HCT116 (cell line): ENCODE data around the gene TRIM24. TPM values are rescaled to one million over a fixed set of nuclear protein-coding genes. Genes with fewer than 3 reads are reported as not detected.

ENCODE experiments used
- ATAC-seq: fragments of 200-7000 bp; cut with Tn5 transposase; 2 replicates; pipeline ENCODE4 v1.9.1; 2020; ENCODE audit warnings: mild to moderate bottlenecking, moderate library complexity
- BruUV-seq: library from RNA; stranded (reverse); fragments of 400-500 nt; replicated peaks from 2 replicates; lab custom pipeline; 2021; lab: Mats Ljungman, UMichigan
- CTCF ChIA-PET: fragments of 300-600 bp; sonication (Branson Sonifier 250); formaldehyde crosslinking; loops from one replicate; lab custom pipeline; 2021; ENCODE audit warnings: antibody characterized with exemption; lab: Charles Lee
- POLR2A ChIA-PET: fragments of 300-600, 350-600 bp; sonication (Branson Sonifier 250); formaldehyde crosslinking; loops from one replicate; lab custom pipeline; 2021; ENCODE audit warnings: antibody characterized with exemption; lab: Charles Lee
- RAD21 ChIA-PET, 2 experiments: fragments of 300-600 bp; sonication (Branson Sonifier 250); formaldehyde crosslinking; loops; one replicate each; lab custom pipeline; 2023; ENCODE audit warnings: low total read pairs in 2 of 2; ENCODE audit not compliant: uncharacterized antibody in 2 of 2, unreplicated experiment in 2 of 2, low non-redundant PET in 1 of 2; lab: Charles Lee
- DNase-seq: peaks from one replicate; pipeline ENCODE4 v3.0.0-alpha.2; 2010; ENCODE audit warnings: low read depth, low spot score
- H2AFZ ChIP-seq: fragments of 200-600 bp; shearing (Covaris generic), sonication (generic); 2 replicates; pipeline ENCODE4 v1.6.1; 2017; ENCODE audit warnings: low read depth, mixed run types, mixed read lengths, antibody characterized with exemption, low read length; ENCODE audit not compliant: poor library complexity, severe bottlenecking
- H3K27ac ChIP-seq: 2 replicates; pipeline ENCODE4 v1.5.1; 2012; ENCODE audit warnings: low read depth, low read length
- H3K27me3 ChIP-seq: fragments of 200-600 bp; sonication (generic); 2 replicates; pipeline ENCODE4 v1.6.1; 2016; ENCODE audit warnings: mixed run types, low read length, mixed read lengths; ENCODE audit not compliant: insufficient read depth
- H3K36me3 ChIP-seq, 2 experiments: fragments of 200-500 bp in 1 of 2; fragments of 200-600 bp in 1 of 2; sonication (Bioruptor generic) in 1 of 2; sonication (generic) in 1 of 2; 2 replicates each; pipeline versions ENCODE4 v1.5.1 to v1.6.1; 2014 to 2016; ENCODE audit warnings: low read length in 2 of 2, inconsistent platforms in 1 of 2, mixed read lengths in 1 of 2, mixed run types in 1 of 2; ENCODE audit not compliant: insufficient read depth in 2 of 2, control insufficient read depth in 1 of 2
- H3K4me1 ChIP-seq, 2 experiments: fragments of 200-600 bp in 1 of 2; sonication (generic) in 1 of 2; 2 replicates each; pipeline versions ENCODE4 v1.5.1 to v1.6.1; 2012 to 2017; ENCODE audit warnings: low read length in 2 of 2, inconsistent platforms in 1 of 2, mild to moderate bottlenecking in 1 of 2, mixed read lengths in 1 of 2, mixed run types in 1 of 2, moderate library complexity in 1 of 2; ENCODE audit not compliant: insufficient read depth in 2 of 2, control insufficient read depth in 1 of 2
- H3K4me2 ChIP-seq: fragments of 200-600 bp; sonication (generic); 2 replicates; pipeline ENCODE4 v1.6.1; 2017; ENCODE audit warnings: mixed run types, low read length, mixed read lengths
- H3K4me3 ChIP-seq, 2 experiments: fragments of 200-600 bp in 1 of 2; sonication (generic) in 1 of 2; replicated peaks in 1 of 2; 2 replicates each; pipeline ENCODE4 v1.5.1; 2011 to 2016; ENCODE audit warnings: low read length in 2 of 2, control low read depth in 1 of 2, low read depth in 1 of 2, mild to moderate bottlenecking in 1 of 2, mixed read lengths in 1 of 2, mixed run types in 1 of 2
- H3K79me2 ChIP-seq: fragments of 200-600 bp; sonication (generic); 2 replicates; pipeline ENCODE4 v1.6.1; 2017; ENCODE audit warnings: mild to moderate bottlenecking, mixed run types, low read length, moderate library complexity, mixed read lengths; ENCODE audit not compliant: insufficient read depth
- H3K9ac ChIP-seq: fragments of 200-600 bp; sonication (generic); 2 replicates; pipeline ENCODE4 v1.6.1; 2016; ENCODE audit warnings: low read length, mixed read lengths
- H3K9me2 ChIP-seq: fragments of 200-600 bp; sonication (generic), shearing (Covaris generic); 2 replicates; pipeline ENCODE4 v1.6.1; 2017; ENCODE audit warnings: mixed run types, mild to moderate bottlenecking, moderate library complexity; ENCODE audit not compliant: insufficient read depth
- H3K9me3 ChIP-seq, 2 experiments: fragments of 200-500 bp in 1 of 2; fragments of 200-600 bp in 1 of 2; sonication (Bioruptor generic) in 1 of 2; sonication (generic) in 1 of 2; 2 replicates each; pipeline ENCODE4 v1.6.1; 2014 to 2017; ENCODE audit warnings: low read length in 2 of 2, mixed read lengths in 2 of 2, inconsistent platforms in 1 of 2, low read depth in 1 of 2, mild to moderate bottlenecking in 1 of 2, mixed run types in 1 of 2, moderate library complexity in 1 of 2; ENCODE audit not compliant: control insufficient read depth in 1 of 2, insufficient read depth in 1 of 2
- H4K20me1 ChIP-seq: fragments of 200-600 bp; sonication (generic), shearing (Covaris generic); 2 replicates; pipeline ENCODE4 v1.6.1; 2017; ENCODE audit warnings: mixed run types, mild to moderate bottlenecking, moderate library complexity; ENCODE audit not compliant: insufficient read depth
- CBX3 ChIP-seq: IDR thresholded peaks from 2 replicates; pipeline ENCODE4 v1.6.1; 2012; ENCODE audit warnings: low read depth
- EGR1 ChIP-seq: IDR thresholded peaks from 2 replicates; pipeline ENCODE4 v1.6.1; 2012; ENCODE audit warnings: low read depth
- ELF1 ChIP-seq: IDR thresholded peaks from 2 replicates; pipeline ENCODE4 v1.6.1; 2012; ENCODE audit warnings: low read depth, borderline replicate concordance
- EZH2phosphoT487 ChIP-seq: fragments of 200-600 bp; IDR thresholded peaks from 2 replicates; pipeline ENCODE4 v1.6.1; 2018; ENCODE audit warnings: antibody characterized with exemption, borderline replicate concordance
- FOSL1 ChIP-seq: IDR thresholded peaks from 2 replicates; pipeline ENCODE4 v1.6.1; 2012; ENCODE audit warnings: low read depth
- JUND ChIP-seq: IDR thresholded peaks from 2 replicates; pipeline ENCODE4 v1.6.1; 2012
- RAD21 ChIP-seq: IDR thresholded peaks from 2 replicates; pipeline ENCODE4 v1.6.1; 2012; ENCODE audit warnings: low read depth, mild to moderate bottlenecking
- REST ChIP-seq: IDR thresholded peaks from 2 replicates; pipeline ENCODE4 v1.6.1; 2012; ENCODE audit warnings: low read depth
- SIN3A ChIP-seq: IDR thresholded peaks from 2 replicates; pipeline ENCODE4 v1.6.1; 2012; ENCODE audit warnings: low read depth
- SRF ChIP-seq: IDR thresholded peaks from 2 replicates; pipeline ENCODE4 v1.6.1; 2012; ENCODE audit warnings: low read depth
- TCF7L2 ChIP-seq: IDR thresholded peaks from 2 replicates; pipeline ENCODE4 v1.7.0; 2011; ENCODE audit warnings: borderline replicate concordance, inconsistent platforms; ENCODE audit not compliant: insufficient read depth, insufficient read length; ENCODE audit errors: extremely low read depth
- YY1 ChIP-seq: IDR thresholded peaks from 2 replicates; pipeline ENCODE4 v1.6.1; 2011; ENCODE audit warnings: low read length, low read depth, moderate library complexity, mild to moderate bottlenecking; ENCODE audit not compliant: insufficient replicate concordance; ENCODE audit errors: extremely low read depth
- ZFX ChIP-seq: fragments of 450-650 bp; IDR thresholded peaks from 2 replicates; pipeline ENCODE4 v1.6.1; 2017
- intact Hi-C: fragments of 100-400 bp; cut with micrococcal nuclease; formaldehyde crosslinking; loops from 2 replicates; pipeline ENCODE4 v1.10.0; 2022
- total RNA-seq: library from RNA; stranded (reverse); gene quantifications from one replicate; pipeline ENCODE4 v1.2.1, GENCODE V29; 2021; ENCODE audit not compliant: unreplicated experiment
- TF ChIP-seq, protein P1 (sequence below): IDR thresholded peaks from 2 replicates; pipeline ENCODE4 v1.6.1; 2012
- TF ChIP-seq, protein P2 (sequence below): IDR thresholded peaks from 2 replicates; pipeline ENCODE4 v1.6.1; 2011; ENCODE audit warnings: mild to moderate bottlenecking, low read length, moderate library complexity; ENCODE audit not compliant: insufficient replicate concordance; ENCODE audit errors: extremely low read depth

Gene TRIM24
- total RNA-seq, 1 experiment from 2014 or later = 12.8 TPM

GRCh38 chr7:138590154-138590553 is 130.1 kb downstream of the TRIM24 start:
- POLR2A ChIA-PET = no interaction called here
- no peak overlapping the region for H2AFZ ChIP-seq
- H3K27ac ChIP-seq = no peak overlapping the region
- no peak overlapping the region for H3K4me3 ChIP-seq
- BruUV-seq = no TSS peak
- ATAC-seq = no peak
- no peak overlapping the region for H3K4me2 ChIP-seq
- CTCF ChIA-PET = no interaction called here
- H3K9me2 ChIP-seq = no peaks in the 10 kb centered on the region
- no peaks in the 10 kb centered on the region for H3K4me1 ChIP-seq
- no peaks in the 10 kb centered on the region for H3K9me3 ChIP-seq
- H3K79me2 ChIP-seq = no peaks in the 10 kb centered on the region
- TF ChIP-seq SIN3A (no peak), RAD21 (no peak), ZFX (no peak), TCF7L2 (no peak), CBX3 (no peak), SRF (no peak), YY1 (no peak), ELF1 (no peak), EGR1 (no peak), REST (no peak), EZH2phosphoT487 (no peak), JUND (no peak), FOSL1 (no peak)
- TF ChIP-seq, protein P1, sequence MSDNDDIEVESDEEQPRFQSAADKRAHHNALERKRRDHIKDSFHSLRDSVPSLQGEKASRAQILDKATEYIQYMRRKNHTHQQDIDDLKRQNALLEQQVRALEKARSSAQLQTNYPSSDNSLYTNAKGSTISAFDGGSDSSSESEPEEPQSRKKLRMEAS = no peak
- TF ChIP-seq, protein P2, sequence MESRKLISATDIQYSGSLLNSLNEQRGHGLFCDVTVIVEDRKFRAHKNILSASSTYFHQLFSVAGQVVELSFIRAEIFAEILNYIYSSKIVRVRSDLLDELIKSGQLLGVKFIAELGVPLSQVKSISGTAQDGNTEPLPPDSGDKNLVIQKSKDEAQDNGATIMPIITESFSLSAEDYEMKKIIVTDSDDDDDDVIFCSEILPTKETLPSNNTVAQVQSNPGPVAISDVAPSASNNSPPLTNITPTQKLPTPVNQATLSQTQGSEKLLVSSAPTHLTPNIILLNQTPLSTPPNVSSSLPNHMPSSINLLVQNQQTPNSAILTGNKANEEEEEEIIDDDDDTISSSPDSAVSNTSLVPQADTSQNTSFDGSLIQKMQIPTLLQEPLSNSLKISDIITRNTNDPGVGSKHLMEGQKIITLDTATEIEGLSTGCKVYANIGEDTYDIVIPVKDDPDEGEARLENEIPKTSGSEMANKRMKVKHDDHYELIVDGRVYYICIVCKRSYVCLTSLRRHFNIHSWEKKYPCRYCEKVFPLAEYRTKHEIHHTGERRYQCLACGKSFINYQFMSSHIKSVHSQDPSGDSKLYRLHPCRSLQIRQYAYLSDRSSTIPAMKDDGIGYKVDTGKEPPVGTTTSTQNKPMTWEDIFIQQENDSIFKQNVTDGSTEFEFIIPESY = no peak
- intact Hi-C loops = no loop called here
- no peaks in the 10 kb centered on the region for H3K36me3 ChIP-seq
- H3K9ac ChIP-seq = no peak overlapping the region
- H3K27me3 ChIP-seq = no peaks in the 10 kb centered on the region
- DNase-seq = no peak
- no peaks in the 10 kb centered on the region for H4K20me1 ChIP-seq
- RAD21 ChIA-PET = no interaction called here
